H9 (cell line): ENCODE measurements around the gene C19orf85. TPM values are rescaled to one million over a fixed set of nuclear protein-coding genes. Genes with fewer than 3 reads are reported as not detected.

ENCODE experiments used
- DNase-seq: peaks from one replicate; pipeline ENCODE4 v3.0.0-alpha.2; 2017
- H2AFZ ChIP-seq: one replicate; pipeline ENCODE4 v1.6.1; 2013; ENCODE audit warnings: mild to moderate bottlenecking, low read length, control low read depth, moderate library complexity
- H2AK5ac ChIP-seq: 2 replicates; pipeline ENCODE4 v1.6.1; 2013; ENCODE audit warnings: low read length, control low read depth, mixed read lengths; ENCODE audit not compliant: insufficient read length
- H2BK120ac ChIP-seq: one replicate; pipeline ENCODE4 v1.6.1; 2013; ENCODE audit warnings: low read depth, mild to moderate bottlenecking, low read length, control low read depth, inconsistent platforms; ENCODE audit not compliant: poor library complexity, severe bottlenecking
- H2BK12ac ChIP-seq: 2 replicates; pipeline ENCODE4 v1.6.1; 2013; ENCODE audit warnings: low read length, control low read depth, mixed read lengths, low read depth; ENCODE audit not compliant: insufficient read length
- H2BK15ac ChIP-seq: 2 replicates; pipeline ENCODE4 v1.6.1; 2013; ENCODE audit warnings: low read depth, low read length, control low read depth
- H2BK20ac ChIP-seq: one replicate; pipeline ENCODE4 v1.6.1; 2013; ENCODE audit warnings: low read depth, mild to moderate bottlenecking, low read length, control low read depth, inconsistent platforms; ENCODE audit not compliant: poor library complexity, severe bottlenecking
- H2BK5ac ChIP-seq: 2 replicates; pipeline ENCODE4 v1.6.1; 2013; ENCODE audit warnings: low read length, control low read depth, mixed read lengths; ENCODE audit not compliant: insufficient read length
- H3K14ac ChIP-seq: 2 replicates; pipeline ENCODE4 v1.6.1; 2013; ENCODE audit warnings: low read length, control low read depth; ENCODE audit not compliant: insufficient read depth
- H3K18ac ChIP-seq: 2 replicates; pipeline ENCODE4 v1.6.1; 2013; ENCODE audit warnings: low read depth, mild to moderate bottlenecking, mixed read lengths, low read length, control low read depth; ENCODE audit not compliant: insufficient read length
- H3K23ac ChIP-seq: 2 replicates; pipeline ENCODE4 v1.6.1; 2013; ENCODE audit warnings: low read length, control low read depth, mixed read lengths, low read depth; ENCODE audit not compliant: insufficient read length
- H3K23me2 ChIP-seq: 2 replicates; pipeline ENCODE4 v1.6.1; 2013; ENCODE audit warnings: low read depth, mild to moderate bottlenecking, mixed read lengths, low read length, control low read depth; ENCODE audit not compliant: insufficient read length, poor library complexity, severe bottlenecking
- H3K27ac ChIP-seq: 2 replicates; pipeline ENCODE4 v1.5.1; 2013; ENCODE audit warnings: low read length, control low read depth, mixed read lengths, low read depth; ENCODE audit not compliant: insufficient read length
- H3K27me3 ChIP-seq: 2 replicates; pipeline ENCODE4 v1.6.1; 2013; ENCODE audit warnings: low read length, control low read depth, inconsistent platforms; ENCODE audit not compliant: insufficient read depth
- H3K4ac ChIP-seq: 2 replicates; pipeline ENCODE4 v1.6.1; 2013; ENCODE audit warnings: low read depth, mild to moderate bottlenecking, control low read depth, inconsistent platforms, low read length, moderate library complexity
- H3K4me1 ChIP-seq: 2 replicates; pipeline ENCODE4 v1.6.1; 2013; ENCODE audit warnings: low read length, control low read depth, inconsistent platforms; ENCODE audit not compliant: insufficient read depth
- H3K4me2 ChIP-seq: 2 replicates; pipeline ENCODE4 v1.6.1; 2013; ENCODE audit warnings: low read length, control low read depth, mixed read lengths; ENCODE audit not compliant: insufficient read length, insufficient read depth
- H3K56ac ChIP-seq: 2 replicates; pipeline ENCODE4 v1.6.1; 2013; ENCODE audit warnings: low read depth, mild to moderate bottlenecking, mixed read lengths, low read length, control low read depth; ENCODE audit not compliant: insufficient read length
- H3K79me1 ChIP-seq: 2 replicates; pipeline ENCODE4 v1.6.1; 2013; ENCODE audit warnings: low read depth, mild to moderate bottlenecking, moderate library complexity, low read length, control low read depth, inconsistent platforms; ENCODE audit not compliant: insufficient read depth, poor library complexity, severe bottlenecking
- H3K79me2 ChIP-seq: 2 replicates; pipeline ENCODE4 v1.6.1; 2013; ENCODE audit warnings: low read length, control low read depth, inconsistent platforms; ENCODE audit not compliant: insufficient read depth
- H3K9ac ChIP-seq: 2 replicates; pipeline ENCODE4 v1.6.1; 2013; ENCODE audit warnings: low read length, control low read depth, mixed read lengths; ENCODE audit not compliant: insufficient read length; ENCODE audit errors: extremely low read depth
- H3K9me3 ChIP-seq: one replicate; pipeline ENCODE4 v1.6.1; 2013; ENCODE audit warnings: low read depth, low read length, inconsistent platforms; ENCODE audit not compliant: control insufficient read depth
- H3T11ph ChIP-seq: one replicate; pipeline ENCODE4 v1.6.1; 2013; ENCODE audit warnings: mild to moderate bottlenecking, low read length, control low read depth, inconsistent platforms
- H4K20me1 ChIP-seq: one replicate; pipeline ENCODE4 v1.6.1; 2013; ENCODE audit not compliant: control insufficient read depth, insufficient read length, insufficient read depth
- H4K5ac ChIP-seq: 2 replicates; pipeline ENCODE4 v1.6.1; 2013; ENCODE audit warnings: low read depth, mild to moderate bottlenecking, mixed read lengths, low read length, control low read depth; ENCODE audit not compliant: insufficient read length
- H4K8ac ChIP-seq: replicated peaks from 2 replicates; pipeline ENCODE4 v1.6.1; 2013; ENCODE audit warnings: low read length, control low read depth, mixed read lengths, low read depth; ENCODE audit not compliant: insufficient read length
- H4K91ac ChIP-seq: 2 replicates; pipeline ENCODE4 v1.6.1; 2013; ENCODE audit warnings: low read depth, mild to moderate bottlenecking, moderate library complexity, mixed read lengths, low read length, control low read depth; ENCODE audit not compliant: insufficient read length
- H3K27ac Mint-ChIP-seq, 3 experiments: 2 replicates in 2 of 3; 3 replicates in 1 of 3; pipeline ENCODE4 v1.8.0; 2020 to 2021; ENCODE audit warnings: mixed read lengths in 3 of 3, mild to moderate bottlenecking in 1 of 3, moderate library complexity in 1 of 3
- H3K27me3 Mint-ChIP-seq: 2 replicates; pipeline ENCODE4 v1.8.0; 2021; ENCODE audit warnings: low read depth, mild to moderate bottlenecking, moderate library complexity, mixed read lengths
- H3K36me3 Mint-ChIP-seq, 3 experiments: 2 replicates in 2 of 3; 3 replicates in 1 of 3; pipeline ENCODE4 v1.8.0; 2020 to 2021; ENCODE audit warnings: low read depth in 3 of 3, mixed read lengths in 3 of 3; ENCODE audit not compliant: insufficient read depth in 1 of 3
- H3K4me1 Mint-ChIP-seq, 2 experiments: 2 replicates each; pipeline ENCODE4 v1.8.0; 2020; ENCODE audit warnings: mixed read lengths in 2 of 2
- H3K4me3 Mint-ChIP-seq, 2 experiments: 2 replicates in 1 of 2; 3 replicates in 1 of 2; pipeline ENCODE4 v1.8.0; 2020 to 2021; ENCODE audit warnings: mild to moderate bottlenecking in 2 of 2, mixed read lengths in 2 of 2, moderate library complexity in 1 of 2
- H3K9me3 Mint-ChIP-seq, 2 experiments: 2 replicates in 1 of 2; 3 replicates in 1 of 2; pipeline ENCODE4 v1.8.0; 2020; ENCODE audit warnings: mild to moderate bottlenecking in 2 of 2, mixed read lengths in 2 of 2, moderate library complexity in 1 of 2
- CTCF ChIP-seq: fragments of 200-600 bp; sonication (generic); conservative IDR thresholded peaks from 3 replicates; pipeline ENCODE4 v1.8.0; 2021; ENCODE audit warnings: antibody characterized with exemption, mild to moderate bottlenecking
- WGBS: extraction: QIAGEN DNeasy Blood & Tissue Kit; methylation state at CpG from one replicate; pipeline ENCODE4 v1.1.7; 2013; ENCODE audit warnings: missing lambda C conversion rate, low lambda C conversion rate, mixed read lengths; ENCODE audit not compliant: insufficient read length; ENCODE audit errors: extremely low coverage; 5-methylcytosine and 5-hydroxymethylcytosine counted together
- total RNA-seq: library from RNA; stranded (reverse); gene quantifications from 2 replicates; pipeline ENCODE4 v1.2.1, GENCODE V29; 2021

The C19orf85 gene
- total RNA-seq, 1 experiment from 2014 or later, result 1.2 TPM

- H3K79me1 ChIP-seq, result no peaks in the 10 kb centered on the region
- no peak overlapping the region for H2AK5ac ChIP-seq
- no peak overlapping the region for H3K4ac ChIP-seq
- H3K56ac ChIP-seq, result no peak overlapping the region
- no peak overlapping the region for H3K23ac ChIP-seq
- no peak overlapping the region for H4K5ac ChIP-seq
- H2BK20ac ChIP-seq, result no peak overlapping the region
- H3K27me3 Mint-ChIP-seq, result peaks cover 22% of the 10 kb centered on the region
- no peak for TF ChIP-seq CTCF
- H3K4me3 Mint-ChIP-seq, result no peak overlapping the region
- H3K14ac ChIP-seq, result no peak overlapping the region
- H3K9ac ChIP-seq, result no peak overlapping the region
- H4K91ac ChIP-seq, result no peak overlapping the region
- no peak overlapping the region for H3K27ac ChIP-seq
- no peaks in the 10 kb centered on the region for H3K27me3 ChIP-seq
- no peak overlapping the region for H2AFZ ChIP-seq
- H3K4me1 Mint-ChIP-seq, result peaks cover 5 to 8% of the 10 kb centered on the region in 2 experiments; a peak in 3 of 4 replicates
- H3K9me3 Mint-ChIP-seq, result peaks cover 6 to 10% of the 10 kb centered on the region in 2 experiments; a peak in 3 of 5 replicates
- H3K36me3 Mint-ChIP-seq, result peaks cover 0 to 2% (median 0%) of the 10 kb centered on the region in 3 experiments; a peak in 1 of 7 replicates
- H4K8ac ChIP-seq, result no peak overlapping the region
- H4K20me1 ChIP-seq, result no peaks in the 10 kb centered on the region
- H3K23me2 ChIP-seq, result peaks cover 3% of the 10 kb centered on the region
- no peak overlapping the region for H2BK12ac ChIP-seq
- WGBS, result no CpG with 5 or more reads among the region's 14 CpGs
- no peaks in the 10 kb centered on the region for H3K4me1 ChIP-seq
- no peak overlapping the region for H2BK15ac ChIP-seq
- no peak overlapping the region for H3T11ph ChIP-seq
- no peak overlapping the region for H2BK120ac ChIP-seq
- no peak overlapping the region for H3K27ac Mint-ChIP-seq
- no peaks in the 10 kb centered on the region for H3K79me2 ChIP-seq
- no peaks in the 10 kb centered on the region for H3K9me3 ChIP-seq
- no peak overlapping the region for H2BK5ac ChIP-seq
- no peak overlapping the region for H3K4me2 ChIP-seq
- no peak overlapping the region for H3K18ac ChIP-seq
- no peak for DNase-seq
Measured at GRCh38 chr19:55432241-55432959, 32.2 kb downstream of the C19orf85 start.
